Activated CD8-positive, alpha-beta memory T cell treated with anti-CD3 and anti-CD28 coated beads for 1 hour (primary cell): ENCODE measurements around the gene PTER.

ENCODE experiments used
- DNase-seq, 2 donors: peaks; one replicate each; pipeline ENCODE4 v3.0.0-alpha.2; 2020; ENCODE audit warnings: low read depth in 1 of 2; ENCODE audit errors: extremely low read depth in 1 of 2

The PTER gene, protein sequence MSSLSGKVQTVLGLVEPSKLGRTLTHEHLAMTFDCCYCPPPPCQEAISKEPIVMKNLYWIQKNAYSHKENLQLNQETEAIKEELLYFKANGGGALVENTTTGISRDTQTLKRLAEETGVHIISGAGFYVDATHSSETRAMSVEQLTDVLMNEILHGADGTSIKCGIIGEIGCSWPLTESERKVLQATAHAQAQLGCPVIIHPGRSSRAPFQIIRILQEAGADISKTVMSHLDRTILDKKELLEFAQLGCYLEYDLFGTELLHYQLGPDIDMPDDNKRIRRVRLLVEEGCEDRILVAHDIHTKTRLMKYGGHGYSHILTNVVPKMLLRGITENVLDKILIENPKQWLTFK

DNA sequence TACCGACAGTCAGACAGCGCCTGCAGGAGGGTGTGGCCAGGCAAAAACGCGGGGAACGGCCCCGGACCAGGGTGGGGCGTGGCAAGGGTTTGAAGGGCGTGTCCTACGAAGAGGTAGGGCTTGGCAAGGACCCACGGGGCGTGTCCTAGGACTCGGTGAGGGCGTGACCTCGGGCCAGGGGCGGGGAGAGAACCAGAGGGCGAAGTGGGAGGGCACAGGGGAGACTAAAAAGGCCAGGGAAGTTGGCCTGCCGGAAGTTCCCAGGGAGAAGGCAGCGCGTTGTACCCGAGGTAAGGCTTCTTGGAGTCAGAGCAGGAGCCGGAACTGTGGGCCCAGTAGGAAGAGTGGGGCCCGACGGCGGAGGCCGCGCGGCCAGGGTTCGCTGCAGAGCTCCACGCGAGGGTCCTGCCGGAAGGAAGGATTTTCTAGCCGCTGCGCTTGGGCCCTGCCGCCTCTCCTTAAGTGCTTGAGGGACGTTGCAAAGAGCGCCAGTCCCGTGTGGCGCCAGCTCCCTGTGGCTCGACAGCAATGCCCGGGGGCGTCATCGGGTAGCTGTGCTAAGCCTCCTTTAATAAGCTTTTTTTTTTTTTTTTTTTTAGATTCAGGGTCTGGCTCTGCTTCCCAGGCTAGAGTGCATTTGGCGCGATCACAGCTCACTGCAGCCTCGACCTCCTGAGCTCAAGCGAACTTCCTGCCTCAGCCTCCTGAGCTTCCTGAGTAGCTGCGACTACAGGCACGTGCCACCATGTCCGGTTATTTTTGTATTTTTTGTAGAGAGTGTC lies at the start of gene PTER:
Gene PTER, plus strand, starts transcription at position 253 of the 782 bp plus-strand sequence. CDS start 47,375 bp downstream, outside the sequence.
- peak; percentile 87 to 96 for DNase-seq

DNA sequence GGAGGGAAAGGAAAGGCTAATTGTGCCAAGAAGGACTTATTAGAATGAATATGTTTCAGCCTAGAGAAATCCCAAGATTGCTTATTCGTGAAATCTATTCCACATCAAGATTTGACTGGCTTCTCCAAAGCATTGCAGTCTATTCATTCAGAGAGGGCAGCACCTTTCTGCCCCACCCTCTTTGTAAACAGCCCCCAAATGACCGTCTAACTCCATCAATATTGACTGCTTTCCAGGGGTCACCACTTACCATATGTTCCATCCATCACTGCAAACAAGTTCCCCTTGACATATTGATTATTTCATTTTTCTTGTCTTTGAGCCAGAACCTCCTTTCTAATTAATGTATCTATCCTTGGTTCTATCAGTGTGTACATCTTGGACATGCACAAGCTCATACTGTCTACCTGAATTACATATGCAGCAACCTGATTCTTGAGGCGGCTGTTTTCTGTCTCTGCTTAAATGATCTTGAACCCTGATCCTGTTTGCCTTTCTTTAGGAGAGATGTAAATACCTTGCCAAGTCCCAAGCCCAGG lies 44.2 kb upstream of the PTER start:
- DNase-seq, result no peak

DNA sequence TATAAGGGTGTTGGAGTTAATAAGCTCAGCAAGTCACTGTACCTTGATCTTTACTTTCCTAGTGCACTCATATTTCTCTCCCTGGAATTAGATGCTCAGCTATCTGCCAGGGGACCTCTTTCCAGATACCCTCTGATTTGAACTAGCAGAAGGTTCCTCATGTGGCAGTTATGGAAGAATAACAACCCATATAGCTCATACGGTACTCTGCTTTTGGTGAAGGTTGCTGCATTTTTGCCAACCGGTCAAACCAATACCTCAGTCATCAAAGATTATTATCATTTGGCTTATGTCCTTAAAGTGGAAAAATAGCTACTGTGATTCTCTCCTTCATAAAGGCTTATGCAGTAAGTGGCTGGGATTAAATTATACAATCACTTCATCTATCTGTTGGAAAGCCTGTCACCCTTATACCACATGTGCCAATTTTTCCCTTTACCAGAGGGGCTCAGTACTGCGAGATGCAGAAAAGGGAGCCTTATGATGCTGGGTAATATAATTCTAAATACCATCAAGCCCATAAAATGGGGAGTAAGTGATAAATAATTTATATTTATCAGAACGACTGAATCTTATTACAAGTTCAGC lies 43.4 kb upstream of the PTER start:
- no peak for DNase-seq

DNA sequence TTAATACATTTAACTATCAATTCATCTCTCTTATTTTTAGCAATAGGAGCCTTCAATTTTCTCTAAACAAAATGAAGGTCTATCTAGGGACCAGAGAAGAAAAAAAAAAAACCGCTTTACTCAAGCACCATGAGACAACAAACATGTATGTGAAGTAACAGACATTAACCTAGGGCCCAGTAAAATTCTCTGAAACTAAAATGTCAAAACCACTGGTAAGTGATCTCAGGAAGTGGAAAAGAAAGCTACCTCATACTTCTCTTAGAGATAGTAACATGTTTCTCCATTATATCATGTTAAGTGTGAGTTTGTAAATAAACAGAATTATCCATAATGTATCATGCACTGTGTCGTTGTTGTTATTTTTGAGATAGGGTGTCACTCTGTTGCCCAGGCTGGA lies 35.4 kb upstream of the PTER start:
- DNase-seq, result no peak

DNA sequence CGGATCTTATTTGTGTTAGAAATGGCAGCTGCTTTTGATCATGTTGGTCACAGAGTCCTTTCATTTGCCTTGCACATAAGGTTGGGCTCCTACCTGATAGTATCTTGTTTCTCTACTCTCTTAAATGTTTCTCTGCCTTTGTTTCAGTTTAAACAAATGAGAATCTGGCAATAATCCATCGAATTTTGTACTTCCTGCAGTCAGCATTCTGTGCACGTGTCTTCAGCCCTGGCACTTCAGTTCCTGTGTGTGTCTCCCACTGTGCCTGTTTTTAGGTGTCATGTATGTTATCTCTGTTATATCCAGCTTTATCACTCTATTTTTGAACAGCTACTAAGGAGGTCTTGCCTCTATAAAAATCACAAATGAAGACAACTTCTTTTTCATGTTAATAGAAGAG lies 28.4 kb upstream of the PTER start:
- DNase-seq, result no peak

DNA sequence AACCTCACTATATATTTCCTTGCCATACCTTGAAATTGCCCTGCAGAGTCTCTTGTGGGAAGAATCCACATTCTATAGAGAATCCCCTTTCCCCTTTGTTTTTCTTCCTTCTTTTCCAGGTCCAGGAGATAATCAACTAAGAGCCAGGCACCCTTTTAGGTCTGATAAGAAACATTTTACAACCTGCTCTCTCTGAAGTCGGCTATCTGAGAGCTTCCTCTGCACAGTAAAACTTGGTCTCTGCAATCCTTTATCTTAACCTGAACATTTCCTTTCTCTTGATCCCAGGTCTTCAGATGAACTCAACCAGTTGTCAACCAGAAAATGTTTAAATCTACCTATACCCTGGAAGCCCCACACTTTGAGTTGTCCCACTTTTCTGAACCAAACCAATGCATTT lies 19.5 kb upstream of the PTER start:
- no peak for DNase-seq

DNA sequence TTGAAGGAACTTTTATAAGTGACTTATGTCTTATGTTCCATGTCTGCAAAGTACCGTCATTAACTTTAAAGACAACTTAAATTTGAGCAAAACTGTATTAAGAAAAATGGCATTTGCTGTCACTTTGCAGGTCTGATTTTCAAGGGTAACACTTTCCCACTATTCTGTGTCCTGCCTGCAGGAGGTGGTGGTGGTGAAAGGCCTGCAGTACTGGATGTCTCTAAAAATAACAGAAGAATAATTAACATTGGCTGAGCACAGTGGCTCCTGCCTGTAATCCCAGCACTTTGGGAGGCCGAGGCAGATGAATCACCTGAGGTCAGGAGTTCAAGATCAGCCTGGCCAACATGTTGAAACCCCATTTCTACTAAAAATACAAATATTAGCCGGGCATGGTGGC lies 13.2 kb upstream of the PTER start:
- DNase-seq, result no peak

DNA sequence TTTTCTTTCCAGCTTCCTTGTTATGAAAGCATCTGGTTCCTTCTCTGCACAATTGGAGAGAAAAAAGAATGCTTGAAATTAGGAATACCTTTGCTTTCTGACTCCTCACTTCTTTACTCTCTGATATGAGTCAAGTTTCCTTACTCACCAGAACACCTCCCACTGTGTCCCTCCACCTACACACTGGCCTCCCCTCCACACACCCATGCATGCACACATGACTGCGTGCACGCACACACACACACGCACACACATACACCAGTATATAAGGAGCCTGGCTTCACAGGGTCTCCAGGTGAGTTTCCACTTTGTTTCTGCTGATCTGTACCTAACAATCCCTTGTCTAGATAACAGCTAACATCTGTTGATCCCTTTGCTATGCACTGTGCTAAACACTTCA lies 11.4 kb upstream of the PTER start:
- DNase-seq, result no peak

DNA sequence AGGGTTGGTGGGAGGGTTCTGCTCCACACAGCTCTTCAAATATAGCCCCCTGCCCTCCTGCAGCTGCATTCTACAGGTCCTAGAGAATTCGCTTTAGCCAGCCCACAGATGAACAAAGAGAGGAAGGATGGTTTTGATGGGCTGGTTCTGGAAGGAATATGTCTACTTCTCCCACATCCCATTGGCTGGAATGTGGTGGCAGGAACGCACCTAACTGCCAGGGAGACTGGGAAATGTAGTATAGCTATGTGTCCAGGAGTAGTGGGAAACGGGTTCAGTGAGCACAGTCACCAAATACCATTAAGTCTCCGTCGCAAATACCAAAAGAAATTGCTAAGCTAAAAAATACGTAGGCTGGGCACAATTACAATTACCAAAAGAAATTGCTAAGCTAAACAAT lies 7.3 kb upstream of the PTER start:
- DNase-seq, result no peak

DNA sequence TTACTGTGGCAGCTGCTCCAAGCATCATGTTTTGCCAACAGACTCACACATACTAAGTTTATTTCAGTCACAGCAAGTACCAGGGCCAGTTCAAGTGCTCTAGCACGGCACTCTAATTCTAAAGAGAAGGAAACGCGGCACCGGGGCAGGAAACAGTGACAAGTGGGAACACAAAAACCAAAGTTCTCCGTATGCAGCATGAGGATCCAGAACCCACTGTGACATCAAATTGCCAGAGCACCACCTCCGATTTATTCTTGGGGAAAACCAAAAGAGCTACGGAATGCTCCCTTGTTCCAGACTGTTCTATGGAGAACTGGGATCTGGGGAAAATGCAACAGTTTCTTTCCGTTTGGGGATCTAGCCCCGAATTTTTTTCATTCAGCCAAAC lies 448 bp upstream of the PTER start:
- DNase-seq, result no peak

DNA sequence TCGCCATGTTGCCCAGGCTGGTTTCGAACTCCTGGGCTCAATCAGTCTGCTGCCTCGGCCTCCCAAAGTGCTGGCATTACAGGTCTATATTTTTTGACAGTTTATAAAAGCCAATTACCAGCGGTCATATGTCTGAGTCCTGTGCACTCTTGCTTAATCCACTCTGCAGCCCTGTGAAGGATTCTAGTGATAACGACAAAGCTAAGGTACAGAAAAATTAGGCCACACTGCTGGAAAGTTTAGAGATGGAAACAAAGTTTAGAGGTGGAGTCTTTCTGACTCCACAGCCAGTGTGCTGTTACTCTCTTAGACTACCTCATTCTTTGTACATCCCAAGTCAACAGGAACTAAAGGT lies 707 bp downstream of the PTER start:
- DNase-seq, result no peak

DNA sequence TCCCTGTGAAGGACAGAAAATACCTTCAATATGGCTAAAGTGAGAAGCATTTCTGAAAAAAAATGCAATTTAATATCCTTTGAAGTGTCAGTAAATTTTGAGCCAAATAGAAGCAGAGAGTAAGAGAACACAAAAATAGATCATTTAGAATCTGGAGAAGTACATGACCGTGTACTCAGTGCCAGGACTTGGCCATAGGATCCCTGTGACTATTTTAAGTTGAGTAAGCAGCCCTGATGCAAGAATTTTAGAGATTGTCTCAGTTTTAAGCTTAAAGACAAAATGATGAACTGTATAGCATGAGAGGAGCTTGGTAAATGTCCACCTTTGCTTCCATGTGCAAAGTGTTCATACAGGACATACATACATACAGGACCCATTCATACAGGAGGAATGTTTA lies 2.5 kb downstream of the PTER start:
- no peak for DNase-seq

DNA sequence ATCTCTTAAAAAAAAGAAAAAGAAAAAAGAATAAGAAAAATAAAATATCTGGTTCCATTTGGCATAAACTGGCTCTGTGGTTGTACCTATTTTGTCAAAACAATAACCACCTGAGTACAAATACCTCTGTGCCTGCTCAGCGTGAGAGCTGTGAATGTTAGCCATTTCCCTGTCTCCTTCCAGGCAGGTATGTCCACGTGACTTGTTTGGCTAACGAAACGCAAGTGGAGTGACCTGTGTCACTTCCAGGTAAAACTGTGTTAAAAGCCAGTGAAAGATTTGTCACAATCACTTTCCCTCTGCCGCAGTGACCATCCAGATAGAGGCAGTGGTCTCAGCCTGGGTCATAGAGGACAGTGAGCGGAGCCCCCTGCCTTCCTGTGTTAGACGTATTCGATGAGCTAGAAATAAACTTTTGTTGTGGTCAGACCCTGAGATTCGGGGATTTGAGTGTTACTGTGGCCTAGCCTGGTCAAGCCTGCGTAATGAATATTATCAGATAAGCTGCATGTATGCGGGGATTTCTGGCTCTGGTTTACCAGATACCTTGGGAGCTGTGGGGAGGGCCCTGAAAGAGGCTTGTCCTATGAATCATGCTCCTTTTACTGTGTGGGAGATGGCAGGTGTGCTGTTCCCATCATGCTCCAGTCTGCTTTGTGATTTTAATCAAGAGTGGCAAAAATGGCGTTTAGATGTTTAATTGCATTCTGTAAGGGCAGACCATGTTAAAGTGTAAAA lies 3.8 kb downstream of the PTER start:
- DNase-seq, result no peak

DNA sequence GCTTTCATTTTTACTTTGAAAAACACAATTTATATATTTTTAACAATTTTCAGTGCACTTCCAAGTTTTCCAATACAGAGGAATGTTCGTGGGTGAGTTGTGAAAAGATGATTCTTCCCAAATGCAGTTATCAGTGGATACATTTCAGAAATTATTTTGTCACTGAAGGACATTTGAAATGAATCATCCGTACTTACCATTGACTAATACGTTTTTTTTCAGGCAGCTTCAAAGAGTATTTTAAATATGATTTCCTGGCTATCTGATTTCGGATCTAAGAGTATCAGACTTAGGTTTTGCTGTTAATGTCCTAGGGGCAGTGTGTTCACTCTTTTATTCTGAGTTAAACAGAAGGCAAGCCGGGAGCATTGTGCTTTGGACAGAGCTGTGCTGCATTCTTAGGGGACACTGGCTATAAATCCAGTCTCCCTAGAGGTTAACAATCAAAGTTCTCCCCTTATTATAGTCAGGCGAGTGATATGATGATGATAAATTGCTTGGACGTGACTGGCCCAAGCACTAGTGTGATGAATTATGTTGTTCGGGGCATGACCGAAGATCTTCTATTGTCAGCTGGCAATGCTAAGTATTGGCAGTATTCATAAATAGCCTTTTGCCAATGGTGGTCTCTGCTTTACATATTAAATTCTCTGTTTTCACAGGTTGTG lies 4.5 kb downstream of the PTER start:
- no peak for DNase-seq

DNA sequence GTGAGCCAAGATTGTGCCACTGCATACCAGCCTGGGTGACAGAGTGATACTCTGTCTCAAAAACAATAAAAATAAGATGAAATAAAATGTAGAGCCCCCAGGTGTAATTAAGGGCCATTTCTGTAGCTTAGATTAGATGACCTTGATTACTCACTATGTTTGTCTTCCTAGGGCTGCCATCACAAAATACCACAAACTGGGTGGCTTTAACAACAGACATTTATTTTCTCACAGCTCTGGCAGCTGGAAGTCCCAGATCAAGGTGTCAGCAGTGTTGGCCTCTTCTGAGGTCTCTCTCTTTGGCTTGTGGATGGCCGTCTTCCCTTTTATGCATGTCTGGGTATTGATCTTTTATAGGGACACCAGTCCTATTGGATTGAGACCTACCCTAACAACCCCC lies 6.1 kb downstream of the PTER start:
- no peak for DNase-seq

DNA sequence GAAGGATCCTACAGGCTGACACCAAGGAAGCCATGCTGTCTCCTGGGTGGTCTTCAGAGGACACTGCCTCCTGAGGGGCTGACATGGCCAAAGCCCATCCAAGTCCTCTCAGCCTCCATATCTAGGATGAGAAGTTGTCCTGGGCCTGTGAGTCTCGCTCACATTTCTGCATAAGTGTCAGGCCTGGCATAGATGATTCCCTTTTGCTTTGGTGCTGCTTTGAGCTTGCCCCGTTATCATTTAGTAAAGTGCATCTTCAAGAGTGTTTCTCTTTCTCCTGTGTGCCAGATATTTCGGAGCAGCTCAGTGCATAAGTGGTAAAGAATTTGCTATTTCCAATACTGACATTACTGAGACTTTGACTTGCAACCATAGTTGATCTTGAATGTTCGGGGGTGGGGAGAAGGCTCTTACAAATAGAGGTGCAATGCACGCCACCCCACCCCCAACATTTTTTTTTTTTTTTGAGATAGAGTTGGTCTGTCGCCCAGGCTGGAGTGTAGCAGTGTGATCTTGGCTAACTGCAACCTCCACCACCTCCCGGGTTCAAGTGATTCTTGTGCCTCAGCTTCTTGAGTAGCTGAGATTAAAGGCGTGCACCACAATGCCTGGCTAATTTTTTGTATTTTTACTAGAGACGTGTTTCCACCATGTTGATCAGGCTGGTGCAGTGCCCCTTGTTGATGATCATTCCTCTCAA lies 9.1 kb downstream of the PTER start:
- DNase-seq, result no peak

DNA sequence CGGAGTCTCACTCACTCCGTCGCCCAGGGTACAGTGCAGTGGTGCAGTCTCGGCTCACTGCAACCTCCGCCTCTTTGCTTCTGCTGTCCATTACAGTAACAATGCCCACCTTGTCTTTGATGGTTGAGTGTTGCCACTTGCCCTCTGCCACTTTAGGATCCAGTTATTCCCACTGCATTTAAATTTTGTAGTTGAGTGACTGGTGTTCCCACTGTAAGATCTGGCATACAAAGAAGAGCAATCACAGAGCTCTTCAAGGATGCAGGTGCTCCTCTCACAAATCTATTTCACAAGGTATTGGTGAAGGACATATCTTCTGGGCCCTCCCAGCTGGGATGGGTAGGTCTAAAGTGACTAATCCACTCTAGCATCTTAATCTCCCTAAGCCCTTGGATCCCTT lies 12.6 kb downstream of the PTER start:
- DNase-seq, result no peak

DNA sequence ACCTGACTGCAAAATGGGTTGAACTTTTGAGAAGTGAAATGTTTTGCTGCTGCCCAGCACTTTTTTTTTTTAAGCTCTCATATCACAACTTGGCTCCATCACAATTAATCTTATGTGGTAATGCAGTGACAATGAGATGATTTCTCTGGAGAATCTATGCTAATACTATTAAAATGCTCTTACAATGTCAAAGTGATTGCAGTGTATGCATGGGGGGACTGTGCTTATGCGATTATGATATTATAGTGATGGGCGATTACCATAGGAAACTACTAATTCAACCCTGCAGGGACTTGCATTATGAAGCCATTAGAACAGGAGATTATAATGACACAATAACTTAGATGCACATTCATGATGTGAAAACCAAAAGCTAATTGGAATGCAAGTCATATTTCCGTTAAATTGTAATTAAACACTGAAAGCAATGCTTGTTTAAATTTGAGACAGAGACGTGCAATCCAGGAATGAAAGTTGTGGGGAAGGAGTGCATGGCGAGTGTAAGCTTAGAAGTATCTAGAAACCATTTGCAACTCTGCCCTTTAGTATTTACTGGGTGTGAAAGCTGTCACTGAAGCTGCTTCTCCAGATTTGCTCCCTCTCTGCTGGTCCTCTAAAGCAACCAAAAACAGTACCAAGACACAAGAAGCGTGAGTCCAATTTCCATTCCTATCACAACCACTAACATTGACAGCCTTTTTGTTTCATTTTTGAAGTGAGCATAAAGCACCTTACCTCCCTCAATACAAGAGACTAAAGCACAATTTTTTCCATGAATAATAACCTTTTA lies 21.6 kb downstream of the PTER start:
- no peak for DNase-seq

DNA sequence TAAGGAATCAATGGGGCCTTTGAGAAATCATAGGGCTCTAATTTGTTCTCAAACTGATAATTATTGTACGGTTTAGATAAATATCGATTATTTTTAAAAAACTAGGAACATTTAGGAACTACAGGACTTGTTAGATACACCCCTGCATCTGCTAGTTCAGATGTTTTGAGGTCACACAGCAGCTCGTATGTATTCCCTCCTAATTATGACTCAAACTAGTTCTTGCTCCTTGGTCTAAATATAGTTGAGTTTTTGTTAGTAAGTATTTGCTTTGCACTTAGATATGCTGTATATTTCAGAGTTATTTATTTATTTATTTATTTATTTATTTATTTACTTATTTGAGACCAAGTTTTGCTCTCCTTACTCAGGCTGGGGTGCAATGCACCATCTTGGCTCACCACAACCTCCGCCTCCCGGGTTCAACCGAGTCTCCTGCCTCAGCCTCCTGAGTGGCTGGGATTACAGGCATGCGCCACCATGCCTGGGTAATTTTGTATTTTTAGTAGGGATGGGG lies 22.7 kb downstream of the PTER start:
- no peak for DNase-seq
